SW 1271 (cell line): ENCODE measurements around the gene HPGDS.

Experiments
- DNase-seq, 2 experiments: peaks; one replicate each; lab custom pipeline; 2025; lab: John Stamatoyannopoulos, UW

The HPGDS gene

DNA sequence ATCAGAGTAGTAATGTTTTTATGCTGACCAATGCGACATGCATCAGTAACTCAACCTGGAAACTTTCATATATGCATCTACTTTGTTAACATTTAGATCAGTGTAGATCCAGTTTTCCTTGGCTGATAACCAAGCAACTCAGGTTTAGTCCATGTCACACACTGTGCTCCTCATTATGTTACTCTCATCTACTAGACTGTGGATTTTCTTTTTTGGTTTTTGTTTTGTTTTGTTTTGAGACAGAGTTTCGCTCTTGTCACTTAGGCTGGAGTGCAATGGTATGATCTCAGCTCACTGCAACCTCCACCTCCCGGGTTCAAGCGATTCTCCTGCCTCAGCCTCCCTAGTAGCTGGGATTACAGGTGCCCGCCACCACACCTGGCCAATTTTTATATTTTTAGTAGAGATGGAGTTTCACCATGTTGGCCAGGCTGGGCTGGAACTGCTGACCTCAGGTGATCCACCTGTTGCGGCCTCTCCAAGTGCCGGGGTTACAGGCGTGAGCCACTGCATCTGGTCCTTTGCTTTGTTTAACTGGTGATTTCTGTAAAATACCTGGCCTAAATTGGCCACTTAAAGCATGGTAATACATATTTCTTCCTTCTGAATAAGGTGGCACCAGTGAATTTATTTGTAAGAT, 86.4 kb downstream of the HPGDS start:
- no peak for DNase-seq

DNA sequence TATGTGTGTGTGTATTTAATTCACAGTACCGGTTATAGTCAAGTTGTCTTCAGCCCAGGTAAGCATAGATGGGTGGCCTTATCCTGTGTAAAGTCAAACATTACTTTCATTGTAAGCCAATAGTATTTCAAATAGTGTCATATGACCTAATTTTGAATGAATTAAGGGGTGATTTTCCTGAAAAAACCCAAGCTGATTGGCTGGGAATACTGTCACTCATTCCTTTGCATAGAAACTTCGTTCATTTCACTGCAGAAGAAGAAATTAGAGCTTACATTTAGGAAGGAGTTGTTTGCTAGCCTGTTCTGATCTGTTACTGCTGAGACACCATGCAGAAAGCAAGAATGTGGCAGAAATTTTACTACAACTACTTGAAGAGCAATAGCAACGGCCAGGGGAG, 89.6 kb downstream of the HPGDS start:
- DNase-seq = no peak

GRCh38 chr4:94251094-94251493, 91.5 kb downstream of the HPGDS start:
- DNase-seq = no peak
